Endothelial cell of umbilical vein (primary cell): ENCODE data around the gene SLC11A1. TPM values are rescaled to one million over a fixed set of nuclear protein-coding genes. Genes with fewer than 3 reads are reported as not detected.

Experiments used
- BruUV-seq: library from RNA; stranded (reverse); fragments of 400-500 nt; replicated peaks from 2 replicates; lab custom pipeline; 2021; lab: Mats Ljungman, UMichigan
- CTCF ChIA-PET: fragments of 300-600, 350-600 bp; sonication (Branson Sonifier 250); formaldehyde crosslinking; loops from one replicate; lab custom pipeline; 2021; ENCODE audit warnings: antibody characterized with exemption, inconsistent platforms; lab: Charles Lee
- POLR2A ChIA-PET: fragments of 300-600, 350-600 bp; sonication (Branson Sonifier 250); formaldehyde crosslinking; loops from one replicate; lab custom pipeline; 2021; ENCODE audit warnings: antibody characterized with exemption, inconsistent platforms; lab: Charles Lee
- DNase-seq: peaks from one replicate; pipeline ENCODE4 v3.0.0-alpha.2; 2011; ENCODE audit warnings: low read depth, low spot score
- FAIRE-seq: peaks from 2 replicates; lab custom pipeline; 2011; peaks lifted over from hg19 to GRCh38; lab: Jason Lieb, UNC
- H2AFZ ChIP-seq: 2 replicates; pipeline ENCODE4 v1.6.0; 2012; ENCODE audit warnings: low read depth, low read length, control low read depth, inconsistent platforms
- H3K27ac ChIP-seq: 2 replicates; pipeline ENCODE4 v1.5.1; 2011; ENCODE audit warnings: low read depth, mild to moderate bottlenecking, control low read depth, low read length, moderate library complexity; ENCODE audit not compliant: insufficient read depth
- H3K27me3 ChIP-seq, 2 experiments: 2 replicates each; pipeline versions ENCODE4 v1.6.0 to v1.6.1; 2011; ENCODE audit warnings: low read length in 2 of 2, mixed read lengths in 1 of 2; ENCODE audit not compliant: control insufficient read depth in 2 of 2, insufficient read depth in 2 of 2
- H3K36me3 ChIP-seq, 2 experiments: 2 replicates in 1 of 2; 3 replicates in 1 of 2; pipeline ENCODE4 v1.5.1; 2011; ENCODE audit warnings: low read length in 2 of 2, mild to moderate bottlenecking in 1 of 2, moderate library complexity in 1 of 2; ENCODE audit not compliant: control insufficient read depth in 2 of 2, insufficient read depth in 2 of 2; ENCODE audit errors: extremely low read depth in 1 of 2
- H3K4me1 ChIP-seq: 3 replicates; pipeline ENCODE4 v1.5.1; 2011; ENCODE audit warnings: mild to moderate bottlenecking, low read length; ENCODE audit not compliant: control insufficient read depth, insufficient read depth; ENCODE audit errors: extremely low read depth
- H3K4me2 ChIP-seq: 2 replicates; pipeline ENCODE4 v1.6.1; 2011; ENCODE audit warnings: low read length, control low read depth, mixed read lengths; ENCODE audit not compliant: insufficient read depth
- H3K4me3 ChIP-seq, 3 experiments: fragments of 200-600 bp in 1 of 3; sonication (generic), shearing (Covaris generic) in 1 of 3; replicated peaks in 1 of 3; 2 replicates each; pipeline ENCODE4 v1.5.1; 2011 to 2016; ENCODE audit warnings: control low read depth in 3 of 3, low read length in 3 of 3, mild to moderate bottlenecking in 2 of 3, inconsistent platforms in 1 of 3, low read depth in 1 of 3, moderate library complexity in 1 of 3; ENCODE audit not compliant: insufficient read depth in 1 of 3
- H3K79me2 ChIP-seq: 2 replicates; pipeline ENCODE4 v1.6.0; 2012; ENCODE audit warnings: low read length, inconsistent platforms; ENCODE audit not compliant: control insufficient read depth, insufficient read depth
- H3K9ac ChIP-seq: replicated peaks from 2 replicates; pipeline ENCODE3; 2011; ENCODE audit warnings: low read length, control low read depth; ENCODE audit not compliant: insufficient read depth; ENCODE audit errors: extremely low read depth
- H3K9me1 ChIP-seq: replicated peaks from 3 replicates; pipeline ENCODE4 v1.6.0; 2011; ENCODE audit warnings: mild to moderate bottlenecking, low read length; ENCODE audit not compliant: control insufficient read depth, insufficient read depth; ENCODE audit errors: extremely low read depth
- H3K9me3 ChIP-seq: replicated peaks from 2 replicates; pipeline ENCODE4 v1.5.1; 2012; ENCODE audit warnings: low read length, inconsistent platforms; ENCODE audit not compliant: control insufficient read depth, insufficient read depth
- H4K20me1 ChIP-seq: replicated peaks from 2 replicates; pipeline ENCODE3; 2011; ENCODE audit warnings: mild to moderate bottlenecking, low read length; ENCODE audit not compliant: control insufficient read depth, insufficient read depth; ENCODE audit errors: extremely low read depth
- CTCF ChIP-seq, 2 donors: IDR thresholded peaks; 1 replicate in 1 of 2; 2 replicates in 1 of 2; pipeline ENCODE4 v1.5.1; 2011; ENCODE audit warnings: low read length in 2 of 2, mild to moderate bottlenecking in 2 of 2, moderate library complexity in 2 of 2, control low read depth in 1 of 2, inconsistent platforms in 1 of 2, low read depth in 1 of 2; ENCODE audit not compliant: insufficient read depth in 1 of 2; ENCODE audit errors: extremely low read depth in 1 of 2
- EZH2 ChIP-seq: IDR thresholded peaks from 2 replicates; pipeline ENCODE4 v1.6.1; 2012; ENCODE audit warnings: borderline replicate concordance, low read depth, mild to moderate bottlenecking, moderate library complexity, low read length, inconsistent platforms; ENCODE audit not compliant: severe bottlenecking
- FOS ChIP-seq: IDR thresholded peaks from 2 replicates; pipeline ENCODE4 v1.6.1; 2011; ENCODE audit warnings: mild to moderate bottlenecking, low read length, moderate library complexity, borderline replicate concordance; ENCODE audit not compliant: insufficient read depth
- GATA2 ChIP-seq: IDR thresholded peaks from 2 replicates; pipeline ENCODE4 v1.7.0; 2011; ENCODE audit warnings: low read depth, mild to moderate bottlenecking, moderate library complexity, mixed read lengths, low read length; ENCODE audit not compliant: insufficient read length, insufficient read depth
- JUN ChIP-seq: IDR thresholded peaks from 2 replicates; pipeline ENCODE4 v1.6.1; 2011; ENCODE audit warnings: borderline replicate concordance, low read depth; ENCODE audit not compliant: insufficient read length, insufficient read depth
- MAX ChIP-seq: IDR thresholded peaks from 2 replicates; pipeline ENCODE4 v1.6.1; 2011; ENCODE audit not compliant: insufficient read depth, insufficient read length
- MYC ChIP-seq: IDR thresholded peaks from one replicate; pipeline ENCODE4 v1.6.1; 2011; ENCODE audit warnings: mild to moderate bottlenecking, low read depth, low read length
- POLR2A ChIP-seq: IDR thresholded peaks from 2 replicates; pipeline ENCODE4 v1.6.1; 2012; ENCODE audit warnings: low read depth, mild to moderate bottlenecking, control low read depth, low read length
- POLR2AphosphoS5 ChIP-seq: IDR thresholded peaks from 2 replicates; pipeline ENCODE4 v1.6.1; 2012; ENCODE audit warnings: low read depth, mild to moderate bottlenecking, control low read depth, low read length, moderate library complexity; ENCODE audit not compliant: insufficient read depth
- dilution Hi-C: fragments of 300-500 bp; cut with MboI; formaldehyde crosslinking; loops from one replicate; pipeline ENCODE4 v1.15.0; 2019; ENCODE audit warnings: low sequenced_read_pairs; ENCODE audit not compliant: extremely low pct_ligation_motif_present
- intact Hi-C: fragments of 100-400 bp; cut with micrococcal nuclease; formaldehyde crosslinking; loops from one replicate; pipeline ENCODE4 v1.10.0; 2022
- polyA plus RNA-seq, 4 experiments: library from polyadenylated mRNA; depleted of rRNA in 3 of 4; stranded (reverse) in 3 of 4; unstranded in 1 of 4; fragments of >200 nt; gene quantifications; 2 replicates each; pipeline versions ENCODE4 v1.2.1 to v1.2.3, GENCODE V29; 2011 to 2012; ENCODE audit warnings: missing spikeins in 1 of 4
- total RNA-seq: library from RNA; stranded (reverse); gene quantifications from 2 replicates; pipeline ENCODE4 v1.2.3, GENCODE V29; 2021

Gene SLC11A1
- total and polyA plus RNA-seq, 2 donors (not counting 3 experiments of a cell fraction or from before 2014, with no cell fraction given), result 0.03 TPM; not detected in 1

- no TSS peak for BruUV-seq
- CTCF ChIA-PET, result interaction anchor here (0.9 to 1.2 kb wide), 2 partner anchors 11 to 29 kb away, joined by 4 read pairs; partner anchors contain the start of gene CATIP
Observed at GRCh38 chr2:218367415-218368149, 14.5 kb upstream of the SLC11A1 start.

More at GRCh38 chr2:218367415-218368149, 14.5 kb upstream of the SLC11A1 start:
- no peaks in the 10 kb centered on the region for H3K9me3 ChIP-seq
- intact Hi-C loops, result loop anchor here (1.0 to 2.0 kb wide), 3 partner anchors 19 to 45 kb away; no protein-coding TSS in a partner anchor
- H3K9me1 ChIP-seq, result no peaks in the 10 kb centered on the region
- no peaks in the 10 kb centered on the region for H3K27me3 ChIP-seq
- FAIRE-seq (peak; percentile 93), DNase-seq (peak; percentile 53)
- H3K4me2 ChIP-seq, result peak overlapping the region; percentile 66
- no peak overlapping the region for H3K27ac ChIP-seq
- H4K20me1 ChIP-seq, result no peaks in the 10 kb centered on the region
- TF ChIP-seq EZH2 (no peak), FOS (no peak), POLR2A (peak; percentile 71), POLR2AphosphoS5 (peak; percentile 88), JUN (no peak), MYC (no peak), CTCF (IDR thresholded peaks at IDR 0.05; ENCODE audit: extremely low read depth in 1 of 2, insufficient read depth in 1 of 2, low read depth in 1 of 2, low read length in 2 of 2) (no peak), GATA2 (no peak), MAX (no peak)
- peak overlapping the region; percentile 14 to 41 (median 34) for H3K4me3 ChIP-seq
- no peaks in the 10 kb centered on the region for H3K79me2 ChIP-seq
- POLR2A ChIA-PET, result no interaction called here
- H3K9ac ChIP-seq, result no peak overlapping the region
- H2AFZ ChIP-seq, result peak overlapping the region; percentile 81
- no peaks in the 10 kb centered on the region for H3K36me3 ChIP-seq
- H3K4me1 ChIP-seq, result no peaks in the 10 kb centered on the region
- dilution Hi-C loops, result no loop called here
